GM10248 (cell line): ENCODE data around the gene C3orf22.
"Not testable (repeated sequence)": the region's sequence is repeated elsewhere in the genome, so short reads cannot be mapped to it uniquely, and the experiment has no call there.

Source experiments
- CTCF ChIA-PET: fragments of 300-600 bp; sonication (Branson Sonifier 250); formaldehyde crosslinking; extraction: SDS; loops from one replicate; lab custom pipeline; 2021; ENCODE audit warnings: antibody characterized with exemption; lab: Yijun Ruan, JAX
- POLR2A ChIA-PET: fragments of 350-650 bp; sonication (Branson Sonifier 250); formaldehyde crosslinking; extraction: SDS; loops from one replicate; lab custom pipeline; 2020; ENCODE audit warnings: antibody characterized with exemption; lab: Yijun Ruan, JAX
- DNase-seq: peaks from one replicate; pipeline ENCODE4 v3.0.0; 2012; ENCODE audit errors: extremely low spot score
- TF ChIP-seq, protein P1 (sequence below): IDR thresholded peaks from 2 replicates; pipeline ENCODE4 v1.5.1; 2012; ENCODE audit warnings: mild to moderate bottlenecking, low read depth; ENCODE audit errors: extremely low read depth, missing control alignments, control extremely low read depth

C3orf22 gene, protein sequence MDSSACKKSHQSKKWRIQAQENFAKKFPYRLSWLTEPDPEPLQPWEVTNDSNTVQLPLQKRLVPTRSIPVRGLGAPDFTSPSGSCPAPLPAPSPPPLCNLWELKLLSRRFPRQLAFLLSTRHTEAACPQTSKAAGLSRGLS

DNA sequence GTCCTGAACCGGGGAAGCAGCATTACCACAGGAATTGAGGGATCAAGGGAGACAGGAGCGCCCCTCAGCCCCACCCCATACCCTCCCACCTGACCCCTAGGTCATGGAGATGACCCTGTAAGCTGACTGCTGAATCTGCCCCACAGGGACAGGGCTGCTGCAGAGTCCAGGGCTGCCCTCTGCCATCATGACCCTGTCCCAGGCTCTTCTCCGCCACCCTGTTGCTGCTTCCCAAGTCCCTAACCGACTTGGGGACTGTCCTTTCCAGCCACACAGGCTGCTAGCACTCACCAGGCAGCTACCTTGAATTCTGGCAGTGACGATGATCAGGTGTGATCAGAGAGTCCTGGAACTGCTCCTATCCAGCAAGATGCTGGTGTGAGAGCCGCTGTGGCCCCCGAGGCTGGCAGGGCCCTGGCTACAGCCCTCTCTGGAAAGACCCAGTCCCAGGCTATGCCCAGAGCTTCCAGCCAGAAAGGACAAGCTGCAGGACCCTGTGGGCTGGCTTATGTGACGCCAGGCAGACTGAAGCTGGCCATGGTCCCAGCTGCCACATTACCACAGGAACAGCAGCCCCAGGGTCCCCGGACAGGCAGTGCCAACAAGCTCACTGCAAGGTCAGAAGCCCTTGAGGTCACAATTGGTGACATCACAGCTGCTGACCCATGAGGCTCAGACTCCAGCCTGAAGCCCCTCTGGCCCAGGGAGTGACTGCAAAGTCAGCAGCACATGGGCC, at the start of gene C3orf22:
Gene C3orf22, minus strand, starts transcription at position 597 of the 736 bp plus-strand sequence. CDS start 5,542 bp downstream, outside the sequence.
- ChIA-PET CTCF (interaction anchor here (1.6 kb wide), 1 partner anchor 36 kb away, joined by 4 read pairs; no protein-coding TSS in a partner anchor), POLR2A (no interaction called here)
- DNase-seq, result no peak

DNA sequence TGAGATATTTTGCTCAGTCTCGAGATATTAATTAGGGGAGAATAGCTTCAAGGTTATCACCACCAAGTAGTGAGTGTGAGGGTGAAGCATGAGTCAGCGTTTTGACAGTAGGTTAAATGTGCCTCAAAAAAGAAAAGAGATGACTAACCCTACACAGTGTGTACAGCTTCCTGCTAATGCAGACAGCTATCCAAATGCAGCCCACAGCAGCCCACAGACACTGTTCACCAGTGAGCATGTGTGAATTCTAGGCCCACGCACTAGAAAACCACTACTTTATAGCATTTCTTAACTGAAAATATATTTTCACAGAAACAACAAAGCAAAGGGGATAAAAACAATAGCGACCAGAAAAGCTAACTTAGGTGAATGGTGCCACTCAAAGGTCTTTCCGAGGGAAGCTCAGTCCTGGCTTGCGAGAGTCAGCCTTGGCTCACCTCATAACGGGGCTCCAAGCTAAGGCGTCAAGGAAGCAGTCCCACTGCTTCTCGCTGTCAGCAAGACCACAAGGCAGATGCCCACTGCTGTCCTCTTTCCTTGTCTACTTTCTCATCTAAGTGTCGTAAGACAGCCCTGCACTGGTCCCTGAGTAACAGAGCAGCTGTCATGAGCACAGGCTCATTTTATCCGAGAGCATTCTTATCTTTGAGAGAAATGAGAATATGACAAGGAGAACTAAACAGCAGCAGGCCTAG, 48.6 kb upstream of the C3orf22 start:
- TF ChIP-seq, protein P1, sequence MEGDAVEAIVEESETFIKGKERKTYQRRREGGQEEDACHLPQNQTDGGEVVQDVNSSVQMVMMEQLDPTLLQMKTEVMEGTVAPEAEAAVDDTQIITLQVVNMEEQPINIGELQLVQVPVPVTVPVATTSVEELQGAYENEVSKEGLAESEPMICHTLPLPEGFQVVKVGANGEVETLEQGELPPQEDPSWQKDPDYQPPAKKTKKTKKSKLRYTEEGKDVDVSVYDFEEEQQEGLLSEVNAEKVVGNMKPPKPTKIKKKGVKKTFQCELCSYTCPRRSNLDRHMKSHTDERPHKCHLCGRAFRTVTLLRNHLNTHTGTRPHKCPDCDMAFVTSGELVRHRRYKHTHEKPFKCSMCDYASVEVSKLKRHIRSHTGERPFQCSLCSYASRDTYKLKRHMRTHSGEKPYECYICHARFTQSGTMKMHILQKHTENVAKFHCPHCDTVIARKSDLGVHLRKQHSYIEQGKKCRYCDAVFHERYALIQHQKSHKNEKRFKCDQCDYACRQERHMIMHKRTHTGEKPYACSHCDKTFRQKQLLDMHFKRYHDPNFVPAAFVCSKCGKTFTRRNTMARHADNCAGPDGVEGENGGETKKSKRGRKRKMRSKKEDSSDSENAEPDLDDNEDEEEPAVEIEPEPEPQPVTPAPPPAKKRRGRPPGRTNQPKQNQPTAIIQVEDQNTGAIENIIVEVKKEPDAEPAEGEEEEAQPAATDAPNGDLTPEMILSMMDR, result no peak

More for the DNA sequence above, at the start of gene C3orf22:
- TF ChIP-seq, protein P1, result no peak

DNA sequence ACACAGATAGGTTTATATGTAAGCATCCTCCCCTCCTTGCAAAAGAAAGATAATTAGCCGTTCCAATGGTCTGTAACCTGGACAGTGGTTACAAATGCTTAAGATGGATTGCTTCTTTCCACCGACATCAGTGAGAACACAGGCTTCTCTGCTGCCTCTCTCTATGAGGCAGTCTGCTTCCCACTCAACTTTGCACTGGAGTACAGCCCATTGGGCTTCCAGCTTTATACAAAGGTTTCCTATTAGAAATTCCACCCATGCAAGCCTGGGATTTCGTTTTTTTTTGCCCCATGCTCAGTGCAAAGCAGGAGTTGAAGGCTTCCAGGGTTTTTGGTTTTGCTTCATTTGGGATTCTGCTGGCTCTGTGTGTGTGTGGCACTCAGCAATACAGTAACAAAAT, 47.3 kb upstream of the C3orf22 start:
- CTCF ChIA-PET, result no interaction called here
- TF ChIP-seq, protein P1, result no peak
- POLR2A ChIA-PET, result no interaction called here
- no peak for DNase-seq

More for the DNA sequence above, 48.6 kb upstream of the C3orf22 start:
- ChIA-PET CTCF (no interaction called here), POLR2A (no interaction called here)
- no peak for DNase-seq

DNA sequence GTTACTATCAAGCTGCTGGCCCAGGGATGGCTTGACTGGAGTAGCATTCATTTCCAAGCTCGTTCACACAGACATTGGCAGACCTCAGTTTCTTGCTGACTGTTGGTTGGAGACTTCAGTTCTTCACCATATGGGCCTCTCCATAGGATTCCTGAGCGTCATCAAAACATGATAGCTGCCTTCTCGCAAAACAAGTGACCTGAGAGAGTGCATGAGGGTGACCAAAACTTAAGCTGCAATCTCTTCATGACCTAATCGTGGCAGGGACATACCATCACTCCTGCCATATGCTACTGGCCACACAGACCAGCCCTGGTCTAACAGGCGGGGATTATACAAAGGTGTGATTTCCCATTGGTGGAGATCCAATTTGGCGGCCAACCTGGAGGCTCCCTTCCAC, 46.0 kb upstream of the C3orf22 start:
- no peak for DNase-seq
- TF ChIP-seq, protein P1, result no peak
- ChIA-PET CTCF (interaction anchor here (0.6 to 1.7 kb wide), 3 partner anchors 8 to 147 kb away, joined by 3 to 5 read pairs (median 3); no protein-coding TSS in a partner anchor), POLR2A (no interaction called here)

DNA sequence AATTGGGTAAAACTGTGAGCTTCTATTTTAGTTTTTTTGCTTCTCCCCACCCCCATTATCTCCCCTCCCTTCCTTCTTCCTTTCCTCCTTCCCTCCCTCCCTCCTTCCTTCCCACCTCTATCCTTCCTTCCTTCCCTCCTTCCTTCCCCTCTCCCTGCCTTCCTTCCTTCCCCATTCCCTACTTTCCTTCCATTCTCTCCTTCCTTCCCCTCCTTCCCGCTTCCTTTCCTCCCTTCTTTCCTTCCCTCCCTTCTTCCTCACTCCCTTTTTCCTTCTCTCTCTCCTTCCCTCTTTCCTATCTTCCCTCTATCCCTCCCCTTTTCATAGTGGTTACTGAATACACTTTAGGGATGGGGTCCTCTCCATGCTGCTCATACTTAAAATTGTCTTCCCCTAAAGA, 40.4 kb upstream of the C3orf22 start:
- no peak for DNase-seq
- CTCF ChIA-PET, result no interaction called here
- TF ChIP-seq, protein P1, result no peak
- POLR2A ChIA-PET, result no interaction called here

DNA sequence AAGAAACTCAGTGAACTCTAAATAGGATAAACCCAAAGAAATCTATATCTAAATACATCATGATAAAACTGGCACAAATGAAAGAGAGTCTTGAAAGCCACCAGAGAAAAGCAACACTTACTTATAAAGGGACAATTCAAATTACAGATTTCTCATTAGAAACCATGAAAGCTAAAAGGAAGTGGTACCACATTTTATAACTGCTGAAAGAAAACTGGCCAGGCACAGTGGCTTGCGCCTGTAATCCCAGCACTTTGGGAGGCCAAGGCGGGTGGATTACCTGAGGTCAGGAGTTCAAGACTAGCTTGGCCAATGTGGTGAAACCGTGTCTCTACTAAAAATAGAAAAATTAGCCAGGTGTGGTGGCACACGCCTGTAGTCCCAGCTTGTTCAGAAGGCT, 36.7 kb upstream of the C3orf22 start:
- CTCF ChIA-PET, POLR2A ChIA-PET: not testable (repeated sequence)

DNA sequence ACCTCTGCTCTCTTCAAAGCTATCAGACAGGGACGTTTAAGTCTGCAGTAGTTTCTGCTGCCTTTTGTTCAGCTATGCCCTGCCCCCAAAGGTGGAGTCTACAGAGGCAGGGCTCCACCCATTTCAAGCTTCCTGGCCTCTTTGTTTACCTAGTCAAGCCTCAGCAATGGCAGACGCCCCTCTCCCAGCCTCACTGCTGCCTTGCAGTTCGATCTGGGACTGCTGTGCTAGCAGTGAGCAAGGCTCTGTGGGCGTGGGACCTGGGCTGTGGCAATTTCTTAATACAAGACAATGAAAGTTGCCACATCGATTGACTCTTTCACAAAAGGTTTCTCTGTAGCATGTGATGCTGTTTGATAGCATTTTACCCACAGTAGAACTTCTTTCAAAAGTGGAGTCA, 32.8 kb upstream of the C3orf22 start:
- DNase-seq, POLR2A ChIA-PET: not testable (repeated sequence)
- CTCF ChIA-PET, result interaction anchor here (1.7 kb wide), 1 partner anchor 952 kb away, joined by 3 read pairs; no protein-coding TSS in a partner anchor

More for the DNA sequence above, 36.7 kb upstream of the C3orf22 start:
- DNase-seq, result not testable (repeated sequence)
